Measurements from ENCODE around the gene MAP3K8. TPM values are rescaled to one million over a fixed set of nuclear protein-coding genes. Genes with fewer than 3 reads are reported as not detected.

Gene MAP3K8
- total RNA-seq, 6 experiments from 2014 or later: 3.1 to 21.9 (median 6.1) TPM

DNA sequence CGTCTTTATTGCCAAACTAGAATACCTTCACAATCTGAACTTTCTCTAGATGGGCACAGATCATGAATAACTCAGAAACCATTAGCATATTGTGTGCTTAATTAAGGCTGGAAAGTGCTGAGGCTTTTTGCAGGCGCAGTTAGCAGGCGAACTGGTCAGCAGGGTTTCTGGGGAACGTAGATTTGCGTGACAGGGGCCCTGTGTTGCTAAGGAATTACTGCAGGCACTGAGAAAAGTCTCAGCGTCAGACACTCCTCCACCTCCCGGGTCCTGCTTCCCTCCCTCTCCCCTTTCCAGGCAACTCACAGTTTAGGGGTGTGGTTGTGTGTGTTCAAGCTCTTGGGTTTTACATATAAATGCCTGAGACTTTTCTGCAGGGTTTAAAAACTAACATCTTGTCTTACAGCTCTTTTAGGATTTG, 2.2 kb downstream of the MAP3K8 start:
- TF ChIP-seq POLR2A (IDR thresholded peaks at IDR 0.05) (no peak), CTCF (IDR thresholded peaks at IDR 0.05) (no peak)
- peak overlapping the region in 2 of 3 donors; percentile 99 for H3K27ac ChIP-seq
- WGBS (ENCODE audit: insufficient coverage, low coverage, low lambda C conversion rate, missing lambda C conversion rate): 61% methylated on average over 7 of the region's 7 CpGs
- no peak for ATAC-seq
- peaks cover 0 to 24% (median 0%) of the 10 kb centered on the region in 4 donors for H3K36me3 ChIP-seq
- H3K27me3 ChIP-seq: no peaks in the 10 kb centered on the region
- H3K4me1 ChIP-seq: peaks cover 0 to 20% (median 0%) of the 10 kb centered on the region in 4 donors
- H3K4me3 ChIP-seq: peak overlapping the region; percentile 81 to 89 (median 85)
- intact Hi-C loops (cut with DNase I): no loop called here
- no peak for DNase-seq
- no peaks in the 10 kb centered on the region for H3K9me3 ChIP-seq

DNA sequence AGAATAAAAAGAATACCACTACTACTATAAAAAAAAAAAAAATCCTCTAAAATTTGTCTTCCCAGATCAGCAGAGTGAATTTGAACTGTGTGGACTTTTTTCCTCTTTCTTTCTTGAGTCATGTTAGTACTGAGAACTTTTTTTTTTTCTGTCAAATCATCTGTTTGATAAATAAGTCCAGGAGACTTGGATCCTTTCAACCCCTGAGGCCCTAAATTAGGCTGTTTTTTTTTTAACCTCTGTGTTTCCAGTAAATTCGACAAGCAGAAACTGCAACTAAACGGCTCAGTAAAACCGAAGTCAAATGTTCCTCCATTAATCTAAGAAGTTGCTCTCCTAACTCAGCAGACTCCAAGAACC, 2.7 kb downstream of the MAP3K8 start:
- Histone ChIP-seq H3K4me3 (peak overlapping the region in 2 of 3 donors; percentile 85 to 89), H3K4me1 (peaks cover 0 to 20% (median 0%) of the 10 kb centered on the region in 4 donors), H3K27ac (peak overlapping the region in 2 of 3 donors; percentile 99), H3K27me3 (no peaks in the 10 kb centered on the region), H3K36me3 (peaks cover 0 to 28% (median 0%) of the 10 kb centered on the region in 4 donors), H3K9me3 (no peaks in the 10 kb centered on the region)
- TF ChIP-seq POLR2A (IDR thresholded peaks at IDR 0.05): no peak
- TF ChIP-seq CTCF (IDR thresholded peaks at IDR 0.05): no peak
- 42% methylated on average over 3 of the region's 3 CpGs for WGBS (ENCODE audit: insufficient coverage, low coverage, low lambda C conversion rate, missing lambda C conversion rate)
- no peak for ATAC-seq
- intact Hi-C loops (cut with DNase I): no loop called here
- no peak for DNase-seq

DNA sequence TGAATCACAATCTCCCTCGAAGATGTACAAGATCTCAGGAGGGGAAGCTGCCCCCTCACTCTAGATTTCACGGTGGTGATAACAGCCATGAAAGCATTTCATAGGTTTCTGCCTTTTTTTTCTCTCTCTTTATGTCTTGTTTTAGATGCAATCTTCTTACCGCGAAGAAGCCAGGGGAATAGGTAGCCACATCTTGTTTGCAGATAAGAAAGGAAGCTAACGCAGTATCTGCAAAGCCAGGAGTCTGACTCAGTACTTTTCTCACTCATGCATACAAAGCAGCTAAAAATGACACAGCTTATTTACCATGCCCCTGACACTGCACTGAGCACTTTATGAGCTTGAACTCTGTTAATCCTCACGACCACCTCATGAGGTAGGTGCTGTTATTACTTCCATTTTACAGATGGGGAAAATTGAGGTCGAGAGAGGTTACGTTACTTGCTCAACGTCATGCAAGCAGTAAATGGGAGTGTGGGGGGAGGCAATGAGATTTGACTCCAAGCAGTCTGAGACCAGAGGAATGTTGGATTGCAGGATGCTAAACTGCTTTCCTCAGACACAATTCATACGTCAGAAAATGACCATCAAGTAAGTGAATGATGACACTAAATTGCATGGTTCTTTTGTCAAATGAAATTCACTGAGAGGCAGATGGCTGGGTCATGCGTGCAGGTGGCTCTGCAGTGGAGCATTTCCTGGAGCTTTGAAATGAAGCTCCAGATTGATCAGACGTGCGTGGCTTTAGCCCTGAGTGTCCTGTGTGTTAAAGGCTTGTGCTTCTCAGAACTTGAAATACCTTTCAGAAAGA, 3.3 kb downstream of the MAP3K8 start:
- Histone ChIP-seq H3K4me1 (peaks cover 0 to 20% (median 0%) of the 10 kb centered on the region in 4 donors), H3K36me3 (peaks cover 0 to 32% (median 0%) of the 10 kb centered on the region in 4 donors), H3K9me3 (no peaks in the 10 kb centered on the region), H3K4me3 (peak overlapping the region in 2 of 3 donors; percentile 85 to 89), H3K27ac (peak overlapping the region in 2 of 3 donors; percentile 99), H3K27me3 (no peaks in the 10 kb centered on the region)
- ATAC-seq (no peak), DNase-seq (no peak)
- intact Hi-C loops (cut with DNase I): no loop called here
- TF ChIP-seq CTCF (IDR thresholded peaks at IDR 0.05): no peak
- TF ChIP-seq POLR2A (IDR thresholded peaks at IDR 0.05): no peak
- 41% methylated on average over 12 of the region's 13 CpGs for WGBS (ENCODE audit: insufficient coverage, low coverage, low lambda C conversion rate, missing lambda C conversion rate)

DNA sequence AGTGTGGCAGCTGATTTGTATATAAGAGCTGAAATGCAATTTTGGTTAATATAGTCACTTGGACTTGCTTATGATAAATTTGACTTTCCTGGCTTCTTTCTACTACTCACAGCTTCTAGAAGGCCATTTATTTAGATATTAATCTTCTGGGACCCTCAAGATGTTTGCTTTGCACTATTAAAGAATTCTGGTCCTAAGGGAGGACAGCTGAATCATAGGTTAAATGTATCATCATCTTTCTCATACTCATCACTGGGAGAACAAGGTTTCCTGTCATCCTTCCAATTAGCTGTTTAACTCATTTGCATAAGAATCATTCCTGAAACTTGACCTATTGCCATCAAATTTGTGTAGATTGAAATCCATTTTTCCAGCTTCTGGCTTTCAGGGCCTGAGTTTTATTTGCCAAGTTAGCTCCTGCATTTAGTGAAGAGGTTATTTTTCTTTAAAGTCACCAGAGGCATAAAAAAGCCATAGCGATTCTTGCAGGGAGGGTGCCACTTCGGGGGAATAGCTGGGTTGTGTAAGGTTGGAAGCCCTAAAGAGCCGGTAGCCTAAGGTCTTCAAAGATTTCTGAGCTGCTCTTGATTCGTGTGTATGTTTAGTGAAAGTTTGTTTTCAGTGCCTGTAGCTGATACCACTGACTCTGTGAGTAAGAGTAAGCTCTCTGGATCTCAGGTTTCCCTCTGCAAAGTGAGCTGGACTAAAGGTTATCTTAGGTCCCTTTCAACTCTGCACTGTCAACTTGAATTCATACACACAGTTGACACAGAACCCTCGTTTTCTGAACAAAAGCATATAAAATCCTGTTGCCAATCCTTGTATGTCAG, 4.3 kb downstream of the MAP3K8 start:
- Histone ChIP-seq H3K4me3 (no peak overlapping the region), H3K36me3 (peaks cover 0 to 40% (median 0%) of the 10 kb centered on the region in 4 donors), H3K27ac (peak overlapping the region in 1 of 3 donors; percentile 99), H3K27me3 (no peaks in the 10 kb centered on the region), H3K9me3 (no peaks in the 10 kb centered on the region), H3K4me1 (peaks cover 0 to 20% (median 0%) of the 10 kb centered on the region in 4 donors)
- intact Hi-C loops (cut with DNase I): no loop called here
- no peak for TF ChIP-seq CTCF (IDR thresholded peaks at IDR 0.05)
- TF ChIP-seq POLR2A (IDR thresholded peaks at IDR 0.05): no peak
- ATAC-seq (no peak), DNase-seq (no peak)
- 51% methylated on average over 5 of the region's 5 CpGs for WGBS (ENCODE audit: insufficient coverage, low coverage, low lambda C conversion rate, missing lambda C conversion rate)
